ENCODE results near the gene RASSF4. TPM values are rescaled to one million over a fixed set of nuclear protein-coding genes. Genes with fewer than 3 reads are reported as not detected.

RASSF4 gene
- total and polyA plus RNA-seq, 9 of the 15 experiments (the other 6 are each of a cell fraction or from before 2014, with no cell fraction given), result 0.01 to 0.62 (median 0.11) TPM; not detected in 3

DNA sequence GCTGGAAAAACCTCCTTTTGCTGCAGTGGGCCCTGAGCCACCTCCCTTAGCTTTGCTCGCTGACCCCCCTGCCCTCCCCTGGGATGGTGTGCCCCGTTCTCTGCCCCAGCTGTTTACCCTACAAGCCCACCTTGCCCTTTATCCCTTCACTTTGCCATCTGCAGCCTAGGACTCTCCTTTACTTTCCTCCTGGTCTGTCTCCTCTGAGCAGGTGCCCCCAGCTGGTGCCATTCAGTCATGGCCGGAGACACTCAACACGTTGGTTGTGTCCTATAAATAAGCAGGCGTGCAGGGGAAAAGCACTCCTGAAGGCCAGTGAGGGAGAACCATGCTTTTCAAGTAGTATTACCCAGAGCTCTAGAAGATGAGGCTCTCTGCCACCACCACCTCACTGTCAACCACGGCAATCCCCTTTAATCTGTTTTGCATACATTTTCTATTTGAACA lies 6.1 kb downstream of the RASSF4 start:
- no peak for ATAC-seq
- 41% methylated on average over 6 of the region's 6 CpGs for WGBS (ENCODE audit: insufficient coverage, low coverage, missing lambda C conversion rate)
- H3K27ac ChIP-seq (ENCODE audit: extremely low read depth, low read depth, low read length), result no peak overlapping the region
- DNase-seq (ENCODE audit: extremely low read depth in 1 of 4, low spot score in 3 of 4), result no peak
- FAIRE-seq, result no peak
- H3K9me1 ChIP-seq (ENCODE audit: control insufficient read depth, insufficient read depth, low read length), result no peaks in the 10 kb centered on the region
- H3K4me1 ChIP-seq (replicated peaks in 1 of 2; ENCODE audit: control insufficient read depth in 2 of 2, insufficient read depth in 2 of 2, low read length in 2 of 2), result peaks cover 5 to 7% of the 10 kb centered on the region in 2 experiments; a peak in 4 of 5 replicates
- ChIA-PET CTCF (ENCODE audit: low intra/inter-chr PET ratio) (no interaction called here), POLR2A (interaction anchor here (2.0 kb wide), 1 partner anchor 13 kb away, joined by 6 read pairs; the partner anchor contains the start of gene DEPP1)
- no peaks in the 10 kb centered on the region for H3K36me3 ChIP-seq (ENCODE audit: control insufficient read depth, insufficient read depth, low read length)
- peak overlapping the region; percentile 81; the same call in 1 of the 2 replicates for H2AFZ ChIP-seq (ENCODE audit: low read depth, low read length)
- in situ Hi-C loops (cut with MboI) (no loop called here), intact Hi-C loops (cut with micrococcal nuclease) (no loop called here)
- no peaks in the 10 kb centered on the region for H4K20me1 ChIP-seq (replicated peaks; ENCODE audit: control insufficient read depth, insufficient read depth, low read length)
- H3K4me3 ChIP-seq, result no peak overlapping the region
- no peak overlapping the region for H3K9ac ChIP-seq (ENCODE audit: insufficient read depth in 1 of 2, low read depth in 2 of 2, low read length in 2 of 2)
- H3K27me3 ChIP-seq (ENCODE audit: control insufficient read depth in 2 of 2, insufficient read depth in 2 of 2, low read length in 2 of 2), result peaks cover 2 to 31% of the 10 kb centered on the region in 2 experiments; a peak in 2 of 5 replicates
- H3K9me3 ChIP-seq (replicated peaks; ENCODE audit: control insufficient read depth, insufficient read depth, low read depth, low read length), result no peaks in the 10 kb centered on the region
- TF ChIP-seq PHF20 (IDR thresholded peaks at IDR 0.05; ENCODE audit: partially characterized antibody) (no peak), SRSF1 (IDR thresholded peaks at IDR 0.05; ENCODE audit: low read depth, low read length) (no peak), SLC30A9 (CRISPR knock-in tag; IDR thresholded peaks at IDR 0.05) (no peak), ZNF778 (CRISPR knock-in tag; IDR thresholded peaks at IDR 0.05) (no peak), CBX5 (IDR thresholded peaks at IDR 0.05; ENCODE audit: borderline replicate concordance, low read depth) (no peak), MEF2A (IDR thresholded peaks at IDR 0.05; ENCODE audit: control insufficient read depth, low read depth, low read length) (no peak), ZNF551 (CRISPR knock-in tag; IDR thresholded peaks at IDR 0.05) (no peak), HDAC1 (IDR thresholded peaks at IDR 0.05) (no peak), NELFE (IDR thresholded peaks at IDR 0.05; ENCODE audit: insufficient read depth, insufficient read length) (no peak), ZNF239 (CRISPR knock-in tag; IDR thresholded peaks at IDR 0.05) (no peak), YBX1 (IDR thresholded peaks at IDR 0.05) (no peak), SMAD3 (CRISPR knock-in tag; conservative IDR thresholded peaks at IDR 0.05) (no peak), FOXJ3 (CRISPR knock-in tag; IDR thresholded peaks at IDR 0.05) (no peak)
- TF ChIP-seq, protein P1, sequence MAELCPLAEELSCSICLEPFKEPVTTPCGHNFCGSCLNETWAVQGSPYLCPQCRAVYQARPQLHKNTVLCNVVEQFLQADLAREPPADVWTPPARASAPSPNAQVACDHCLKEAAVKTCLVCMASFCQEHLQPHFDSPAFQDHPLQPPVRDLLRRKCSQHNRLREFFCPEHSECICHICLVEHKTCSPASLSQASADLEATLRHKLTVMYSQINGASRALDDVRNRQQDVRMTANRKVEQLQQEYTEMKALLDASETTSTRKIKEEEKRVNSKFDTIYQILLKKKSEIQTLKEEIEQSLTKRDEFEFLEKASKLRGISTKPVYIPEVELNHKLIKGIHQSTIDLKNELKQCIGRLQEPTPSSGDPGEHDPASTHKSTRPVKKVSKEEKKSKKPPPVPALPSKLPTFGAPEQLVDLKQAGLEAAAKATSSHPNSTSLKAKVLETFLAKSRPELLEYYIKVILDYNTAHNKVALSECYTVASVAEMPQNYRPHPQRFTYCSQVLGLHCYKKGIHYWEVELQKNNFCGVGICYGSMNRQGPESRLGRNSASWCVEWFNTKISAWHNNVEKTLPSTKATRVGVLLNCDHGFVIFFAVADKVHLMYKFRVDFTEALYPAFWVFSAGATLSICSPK (IDR thresholded peaks at IDR 0.05; ENCODE audit: borderline replicate concordance), result no peak
- TF ChIP-seq, protein P2, sequence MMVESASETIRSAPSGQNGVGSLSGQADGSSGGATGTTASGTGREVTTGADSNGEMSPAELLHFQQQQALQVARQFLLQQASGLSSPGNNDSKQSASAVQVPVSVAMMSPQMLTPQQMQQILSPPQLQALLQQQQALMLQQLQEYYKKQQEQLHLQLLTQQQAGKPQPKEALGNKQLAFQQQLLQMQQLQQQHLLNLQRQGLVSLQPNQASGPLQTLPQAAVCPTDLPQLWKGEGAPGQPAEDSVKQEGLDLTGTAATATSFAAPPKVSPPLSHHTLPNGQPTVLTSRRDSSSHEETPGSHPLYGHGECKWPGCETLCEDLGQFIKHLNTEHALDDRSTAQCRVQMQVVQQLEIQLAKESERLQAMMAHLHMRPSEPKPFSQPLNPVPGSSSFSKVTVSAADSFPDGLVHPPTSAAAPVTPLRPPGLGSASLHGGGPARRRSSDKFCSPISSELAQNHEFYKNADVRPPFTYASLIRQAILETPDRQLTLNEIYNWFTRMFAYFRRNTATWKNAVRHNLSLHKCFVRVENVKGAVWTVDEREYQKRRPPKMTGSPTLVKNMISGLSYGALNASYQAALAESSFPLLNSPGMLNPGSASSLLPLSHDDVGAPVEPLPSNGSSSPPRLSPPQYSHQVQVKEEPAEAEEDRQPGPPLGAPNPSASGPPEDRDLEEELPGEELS (CRISPR knock-in tag; IDR thresholded peaks at IDR 0.05; ENCODE audit: borderline replicate concordance), result no peak
- TF ChIP-seq, protein P3, sequence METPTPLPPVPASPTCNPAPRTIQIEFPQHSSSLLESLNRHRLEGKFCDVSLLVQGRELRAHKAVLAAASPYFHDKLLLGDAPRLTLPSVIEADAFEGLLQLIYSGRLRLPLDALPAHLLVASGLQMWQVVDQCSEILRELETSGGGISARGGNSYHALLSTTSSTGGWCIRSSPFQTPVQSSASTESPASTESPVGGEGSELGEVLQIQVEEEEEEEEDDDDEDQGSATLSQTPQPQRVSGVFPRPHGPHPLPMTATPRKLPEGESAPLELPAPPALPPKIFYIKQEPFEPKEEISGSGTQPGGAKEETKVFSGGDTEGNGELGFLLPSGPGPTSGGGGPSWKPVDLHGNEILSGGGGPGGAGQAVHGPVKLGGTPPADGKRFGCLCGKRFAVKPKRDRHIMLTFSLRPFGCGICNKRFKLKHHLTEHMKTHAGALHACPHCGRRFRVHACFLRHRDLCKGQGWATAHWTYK (CRISPR knock-in tag; IDR thresholded peaks at IDR 0.05), result no peak
- TF ChIP-seq, protein P4, sequence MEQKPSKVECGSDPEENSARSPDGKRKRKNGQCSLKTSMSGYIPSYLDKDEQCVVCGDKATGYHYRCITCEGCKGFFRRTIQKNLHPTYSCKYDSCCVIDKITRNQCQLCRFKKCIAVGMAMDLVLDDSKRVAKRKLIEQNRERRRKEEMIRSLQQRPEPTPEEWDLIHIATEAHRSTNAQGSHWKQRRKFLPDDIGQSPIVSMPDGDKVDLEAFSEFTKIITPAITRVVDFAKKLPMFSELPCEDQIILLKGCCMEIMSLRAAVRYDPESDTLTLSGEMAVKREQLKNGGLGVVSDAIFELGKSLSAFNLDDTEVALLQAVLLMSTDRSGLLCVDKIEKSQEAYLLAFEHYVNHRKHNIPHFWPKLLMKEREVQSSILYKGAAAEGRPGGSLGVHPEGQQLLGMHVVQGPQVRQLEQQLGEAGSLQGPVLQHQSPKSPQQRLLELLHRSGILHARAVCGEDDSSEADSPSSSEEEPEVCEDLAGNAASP (IDR thresholded peaks at IDR 0.05), result no peak
- no TSS peak for BruUV-seq (replicated peaks)
- no peak overlapping the region for H3K4me2 ChIP-seq (ENCODE audit: insufficient read depth, low read length)
- H3K79me2 ChIP-seq (ENCODE audit: control insufficient read depth, insufficient read depth, low read length), result no peaks in the 10 kb centered on the region
